Kidney (tissue), 14 donors: Measurements from ENCODE around the gene ZBTB21. TPM values are rescaled to one million over a fixed set of nuclear protein-coding genes. Genes with fewer than 3 reads are reported as not detected.

ENCODE experiments used
- DNase-seq, 5 donors: peaks; one replicate each; pipeline ENCODE4 v3.0.0-alpha.2; 2013 to 2020
- FAIRE-seq: peaks from 2 replicates; lab custom pipeline; 2012; peaks lifted over from hg19 to GRCh38; lab: Jason Lieb, UNC
- H3K27ac ChIP-seq, 2 donors: one replicate each; pipeline ENCODE4 v1.7.0; 2013; ENCODE audit warnings: low read depth in 2 of 2, low read length in 2 of 2, inconsistent platforms in 1 of 2
- H3K27me3 ChIP-seq: one replicate; pipeline ENCODE4 v1.7.1; 2013; ENCODE audit warnings: low read length, inconsistent platforms; ENCODE audit not compliant: control insufficient read depth, insufficient read depth
- H3K36me3 ChIP-seq, 3 donors: one replicate each; pipeline versions ENCODE4 v1.7.0 to v1.7.1; 2013; ENCODE audit warnings: low read length in 3 of 3, control low read depth in 1 of 3, inconsistent platforms in 1 of 3; ENCODE audit not compliant: insufficient read depth in 3 of 3, control insufficient read depth in 2 of 3
- H3K4me1 ChIP-seq, 3 donors: one replicate each; pipeline versions ENCODE4 v1.7.0 to v1.7.1; 2013; ENCODE audit warnings: low read length in 3 of 3, inconsistent platforms in 1 of 3, low read depth in 1 of 3; ENCODE audit not compliant: control insufficient read depth in 2 of 3, insufficient read depth in 2 of 3
- H3K4me3 ChIP-seq, 3 donors: one replicate each; pipeline versions ENCODE4 v1.7.0 to v1.8.1; 2013; ENCODE audit warnings: low read length in 3 of 3, control low read depth in 1 of 3, inconsistent platforms in 1 of 3
- H3K9ac ChIP-seq, 3 donors: one replicate each; pipeline versions ENCODE4 v1.7.0 to v1.7.1; 2013; ENCODE audit warnings: low read length in 3 of 3, control low read depth in 1 of 3, inconsistent platforms in 1 of 3
- H3K9me3 ChIP-seq, 3 donors: one replicate each; pipeline versions ENCODE4 v1.7.0 to v1.7.1; 2013; ENCODE audit warnings: low read length in 3 of 3, control low read depth in 1 of 3, inconsistent platforms in 1 of 3; ENCODE audit not compliant: control insufficient read depth in 2 of 3, insufficient read depth in 1 of 3
- intact Hi-C: fragments of 100-400 bp; cut with DNase I; formaldehyde crosslinking; loops from one replicate; pipeline ENCODE4 v1.11.1; 2022
- polyA plus RNA-seq: library from polyadenylated mRNA; stranded (reverse); fragments of 350-450 nt; fragmentation: Illumina TruSeq; extraction: RNeasy Lipid Tissue Mini Kit (QIAGEN cat#74804); gene quantifications from one replicate; pipeline ENCODE4 v1.2.3, GENCODE V29; 2014; ENCODE audit warnings: low read depth, low replicate concordance; ENCODE audit not compliant: insufficient read depth
- total RNA-seq: library from RNA; stranded (reverse); fragmentation: NEBNext Ultra II Directional; extraction: Animal tissue kit (Norgen Biotek cat#: 25700); gene quantifications from one replicate; pipeline ENCODE4 v1.2.1, GENCODE V29; 2021
- TF ChIP-seq, protein P1 (sequence below): IDR thresholded peaks from 3 replicates; pipeline ENCODE4 v1.5.1; 2012; ENCODE audit warnings: mild to moderate bottlenecking, moderate library complexity, borderline replicate concordance; ENCODE audit not compliant: insufficient read depth; ENCODE audit errors: extremely low read depth
- donor health status: control.
- donor health status: control.
- donor health status: control.
- donor health status: control.
- donor health status: control.
- donor health status: DM: yes; HTN: yes; CAD: no.
- donor health status: Normal renal cell carcinoma (clear cell type).

The ZBTB21 gene
- total and polyA plus RNA-seq, 2 donors from 2014 or later = 2.3 to 16.0 TPM

DNA sequence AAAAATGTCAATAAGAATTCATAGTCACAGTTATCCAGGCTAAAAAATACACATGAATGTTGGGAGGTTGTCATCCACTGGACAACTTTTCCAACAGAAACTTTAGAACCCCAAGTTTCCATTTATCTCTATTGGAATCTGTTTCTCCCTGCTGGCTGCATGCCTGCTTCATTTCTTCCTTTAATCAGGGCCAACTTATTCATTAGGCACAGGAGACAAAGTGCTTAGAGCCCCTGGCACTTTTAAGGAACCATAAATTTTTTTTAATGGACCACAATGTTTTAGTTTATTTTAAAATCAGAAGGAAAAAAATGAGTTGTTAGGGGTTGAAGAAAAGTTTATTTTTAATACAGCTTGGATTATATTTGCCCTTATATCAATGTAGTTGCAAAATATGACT, 29.6 kb downstream of the ZBTB21 start:
- no peak overlapping the region for H3K4me3 ChIP-seq
- intact Hi-C loops = no loop called here
- H3K36me3 ChIP-seq = no peaks in the 10 kb centered on the region
- no peaks in the 10 kb centered on the region for H3K27me3 ChIP-seq
- H3K27ac ChIP-seq = no peak overlapping the region
- no peak for FAIRE-seq
- H3K9ac ChIP-seq = no peak overlapping the region
- TF ChIP-seq, protein P1, sequence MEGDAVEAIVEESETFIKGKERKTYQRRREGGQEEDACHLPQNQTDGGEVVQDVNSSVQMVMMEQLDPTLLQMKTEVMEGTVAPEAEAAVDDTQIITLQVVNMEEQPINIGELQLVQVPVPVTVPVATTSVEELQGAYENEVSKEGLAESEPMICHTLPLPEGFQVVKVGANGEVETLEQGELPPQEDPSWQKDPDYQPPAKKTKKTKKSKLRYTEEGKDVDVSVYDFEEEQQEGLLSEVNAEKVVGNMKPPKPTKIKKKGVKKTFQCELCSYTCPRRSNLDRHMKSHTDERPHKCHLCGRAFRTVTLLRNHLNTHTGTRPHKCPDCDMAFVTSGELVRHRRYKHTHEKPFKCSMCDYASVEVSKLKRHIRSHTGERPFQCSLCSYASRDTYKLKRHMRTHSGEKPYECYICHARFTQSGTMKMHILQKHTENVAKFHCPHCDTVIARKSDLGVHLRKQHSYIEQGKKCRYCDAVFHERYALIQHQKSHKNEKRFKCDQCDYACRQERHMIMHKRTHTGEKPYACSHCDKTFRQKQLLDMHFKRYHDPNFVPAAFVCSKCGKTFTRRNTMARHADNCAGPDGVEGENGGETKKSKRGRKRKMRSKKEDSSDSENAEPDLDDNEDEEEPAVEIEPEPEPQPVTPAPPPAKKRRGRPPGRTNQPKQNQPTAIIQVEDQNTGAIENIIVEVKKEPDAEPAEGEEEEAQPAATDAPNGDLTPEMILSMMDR = no peak
- no peak for DNase-seq
- peaks cover 0 to 5% (median 0%) of the 10 kb centered on the region in 3 donors for H3K9me3 ChIP-seq
- H3K4me1 ChIP-seq = no peaks in the 10 kb centered on the region

DNA sequence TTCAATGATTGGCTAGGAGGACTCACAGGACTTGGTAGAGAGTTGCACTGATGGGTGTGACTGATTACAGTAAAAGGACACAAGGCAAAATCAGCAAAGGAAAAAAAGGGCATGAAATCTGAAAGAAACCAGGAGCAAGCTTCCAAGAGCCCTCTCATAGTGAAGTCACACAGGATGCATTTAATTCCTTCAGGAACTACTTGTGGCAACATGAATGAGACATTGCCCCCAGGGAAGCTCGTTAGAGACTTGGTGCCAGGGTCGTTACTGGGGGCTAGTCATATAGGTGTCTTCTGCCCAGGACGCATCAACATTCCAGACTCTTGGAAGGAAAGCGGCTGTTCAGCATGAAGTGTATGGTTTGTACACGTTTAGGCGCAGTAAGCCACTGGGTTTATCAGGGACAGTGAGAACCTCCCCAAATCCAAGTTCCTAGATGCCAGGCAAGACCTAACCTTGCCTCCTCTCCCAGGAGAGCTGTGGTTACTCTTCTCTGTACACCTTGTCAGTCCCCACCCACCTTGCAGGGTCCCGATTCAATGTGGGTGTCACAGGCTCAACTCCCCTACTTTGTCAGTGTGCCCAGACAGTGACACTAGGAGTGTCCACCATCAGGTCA, 30.3 kb downstream of the ZBTB21 start:
- intact Hi-C loops = no loop called here
- no peak for FAIRE-seq
- H3K9me3 ChIP-seq = peaks cover 0 to 5% (median 0%) of the 10 kb centered on the region in 3 donors

DNA sequence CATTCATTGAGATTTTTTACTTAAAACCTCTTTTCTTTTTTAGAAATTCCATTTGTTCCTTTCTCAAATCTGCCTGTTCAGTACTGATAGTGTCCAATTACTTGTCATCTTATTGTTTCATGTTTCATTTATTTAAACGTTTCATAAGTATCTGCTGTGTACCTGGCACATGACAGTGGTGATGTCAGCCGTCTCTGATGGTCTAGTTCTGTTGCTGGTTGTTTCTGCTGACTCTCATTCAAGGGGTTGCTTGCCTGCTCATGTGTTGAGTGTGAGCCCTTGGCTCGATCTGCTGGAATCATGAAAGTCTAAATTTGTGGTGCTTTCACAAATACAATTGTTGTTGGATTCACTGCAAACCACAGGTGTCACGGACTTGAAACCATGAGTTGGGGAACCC, 30.8 kb downstream of the ZBTB21 start:
- no peak for DNase-seq
- H3K9me3 ChIP-seq = peaks cover 0 to 5% (median 0%) of the 10 kb centered on the region in 3 donors
- FAIRE-seq = no peak
- TF ChIP-seq, protein P1 = no peak
- H3K9ac ChIP-seq = no peak overlapping the region
- H3K4me3 ChIP-seq = no peak overlapping the region
- H3K27ac ChIP-seq = no peak overlapping the region
- intact Hi-C loops = no loop called here
- no peaks in the 10 kb centered on the region for H3K27me3 ChIP-seq
- no peaks in the 10 kb centered on the region for H3K36me3 ChIP-seq
- no peaks in the 10 kb centered on the region for H3K4me1 ChIP-seq

More for the DNA sequence above, 30.3 kb downstream of the ZBTB21 start:
- H3K4me1 ChIP-seq = no peaks in the 10 kb centered on the region
- TF ChIP-seq, protein P1 = no peak
- no peak overlapping the region for H3K27ac ChIP-seq
- no peak for DNase-seq
- no peak overlapping the region for H3K9ac ChIP-seq
- H3K4me3 ChIP-seq = no peak overlapping the region
- H3K36me3 ChIP-seq = no peaks in the 10 kb centered on the region
- H3K27me3 ChIP-seq = no peaks in the 10 kb centered on the region
